Kidney tubule cell (primary cell): ENCODE measurements around the gene HCRTR1.

Source experiments
- DNase-seq: peaks from one replicate; pipeline ENCODE4 v3.0.0-alpha.2; 2018; ENCODE audit warnings: low spot score

Gene HCRTR1

DNA sequence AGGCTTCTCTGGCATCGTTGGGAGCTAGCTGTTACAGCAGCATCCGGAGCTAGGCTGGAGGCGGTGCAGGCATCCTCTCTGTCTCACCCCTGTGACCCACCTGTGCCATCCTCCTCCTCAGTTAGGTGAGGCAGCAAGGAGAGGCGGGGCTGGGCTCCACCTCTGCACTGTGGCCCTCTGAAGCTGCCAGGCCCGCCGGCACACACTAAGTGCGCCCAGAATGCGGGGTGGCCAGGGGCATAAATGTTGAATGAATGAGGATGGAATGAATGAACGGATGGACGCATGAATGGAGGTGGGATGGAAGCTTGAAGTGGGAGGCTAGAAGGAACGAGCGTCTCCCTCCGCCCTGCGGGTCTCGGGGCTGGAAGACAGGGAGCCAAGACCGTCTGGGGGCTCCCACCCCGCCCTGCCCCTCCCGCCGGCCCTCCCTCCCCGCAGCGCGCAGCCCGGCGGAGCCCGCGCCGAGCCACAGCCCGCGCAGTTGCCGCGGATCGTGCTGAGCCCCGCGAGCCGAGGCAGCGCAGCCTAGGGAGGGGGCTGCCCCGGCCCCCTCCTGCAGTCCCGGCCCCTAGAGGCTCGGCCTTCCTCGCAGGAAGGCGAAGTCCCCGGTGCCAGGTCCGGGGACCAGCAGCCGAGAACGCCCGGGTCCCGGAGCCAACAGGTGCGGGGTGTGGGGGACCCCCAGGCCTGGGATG lies at the start of gene HCRTR1:
HCRTR1 (plus strand) TSS at position 472 of the 698 bp plus-strand sequence. CDS start 1,504 bp downstream, outside the sequence.
- DNase-seq, result no peak

DNA sequence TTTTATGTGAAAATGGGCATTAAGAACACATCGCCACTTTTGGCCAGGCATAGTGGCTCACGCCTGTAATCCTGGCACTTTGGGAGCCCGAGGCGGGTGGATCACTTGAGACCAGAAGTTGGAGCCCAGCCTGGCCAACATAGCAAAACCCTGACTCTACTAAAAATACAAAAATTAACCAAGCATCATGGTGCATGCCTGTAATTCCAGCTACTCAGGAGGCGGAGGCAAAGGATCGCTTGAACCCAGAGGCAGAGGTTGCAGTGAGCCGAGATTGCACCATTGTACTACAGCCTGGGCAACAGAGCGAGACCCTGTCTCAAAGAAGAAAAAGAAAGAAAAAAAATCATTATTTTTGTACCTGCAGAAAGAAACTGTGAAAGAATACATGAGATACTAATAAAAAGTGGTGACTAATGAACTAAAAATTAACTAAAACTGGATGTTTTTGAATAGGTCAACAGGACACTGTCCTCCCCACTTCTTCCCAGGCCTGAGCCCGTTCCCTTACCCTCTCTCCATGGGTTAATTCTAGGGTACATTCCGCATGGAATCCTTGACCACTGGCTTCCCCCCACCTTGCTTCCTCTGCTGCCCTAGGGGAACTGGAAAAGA lies 49.4 kb upstream of the HCRTR1 start:
- DNase-seq, result peak; percentile 62

GRCh38 chr1:31568895-31569595 lies 48.4 kb upstream of the HCRTR1 start:
- peak; percentile 26 for DNase-seq

- DNase-seq, result no peak
Observed at GRCh38 chr1:31569596-31570173, 47.8 kb upstream of the HCRTR1 start.

- no peak for DNase-seq
Observed at GRCh38 chr1:31570228-31570627, 47.3 kb upstream of the HCRTR1 start.

DNA sequence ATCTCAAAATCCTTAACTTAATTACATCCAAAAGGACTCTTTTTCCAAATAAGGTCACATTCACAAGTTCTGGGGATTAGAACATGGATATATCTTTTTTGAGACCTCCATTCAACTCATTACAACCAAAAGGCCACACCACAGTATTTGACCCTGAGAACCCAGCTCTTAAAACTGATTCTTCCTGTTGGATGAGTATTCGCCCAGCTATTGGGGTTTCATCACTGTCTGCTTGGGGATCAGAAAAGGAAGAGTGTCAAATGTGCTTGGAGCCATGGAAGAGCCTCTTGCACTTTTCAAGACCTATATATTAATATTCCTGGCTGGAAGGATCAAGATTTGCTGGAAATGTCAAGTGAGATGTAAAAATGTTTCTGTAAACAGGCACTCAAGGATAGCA lies 46.6 kb upstream of the HCRTR1 start:
- DNase-seq, result no peak

- DNase-seq, result no peak
Observed at GRCh38 chr1:31571340-31572295, 45.9 kb upstream of the HCRTR1 start.

DNA sequence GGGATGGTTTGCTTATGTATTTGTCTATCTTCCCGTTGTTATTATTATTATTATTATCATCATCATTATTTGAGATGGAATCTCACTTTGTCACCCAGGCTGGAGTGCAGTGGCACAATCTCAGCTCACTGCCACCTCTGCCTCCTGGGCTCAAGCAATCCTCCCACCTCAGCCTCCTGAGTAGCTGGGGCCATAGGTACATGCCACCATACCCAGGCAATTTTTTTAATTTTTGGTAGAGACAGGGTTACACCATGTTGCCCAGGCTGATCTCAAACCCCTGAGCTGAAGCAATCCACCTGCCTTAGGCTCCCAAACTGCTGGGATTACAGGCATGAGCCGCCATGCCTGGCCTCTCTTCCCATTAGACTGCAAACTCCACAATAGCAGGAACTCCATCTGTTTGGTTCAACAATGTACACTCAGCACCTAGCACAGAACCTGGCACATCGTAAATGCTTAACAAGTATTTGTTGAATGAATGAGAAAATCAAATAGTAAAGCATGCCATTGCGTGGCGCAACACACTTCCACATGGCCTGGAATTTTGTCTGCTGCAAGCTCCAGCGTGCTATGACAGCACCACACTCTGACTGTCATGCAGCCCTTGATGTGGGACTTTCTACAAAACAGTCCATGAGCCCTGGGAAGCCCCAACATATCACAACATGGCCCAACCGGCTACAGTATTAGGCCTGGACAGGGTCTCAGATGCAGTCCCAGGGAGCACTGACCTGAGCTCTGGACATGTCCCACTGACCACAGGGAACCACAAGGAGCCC lies 45.0 kb upstream of the HCRTR1 start:
- no peak for DNase-seq

GRCh38 chr1:31573261-31573660 lies 44.2 kb upstream of the HCRTR1 start:
- DNase-seq, result no peak

DNA sequence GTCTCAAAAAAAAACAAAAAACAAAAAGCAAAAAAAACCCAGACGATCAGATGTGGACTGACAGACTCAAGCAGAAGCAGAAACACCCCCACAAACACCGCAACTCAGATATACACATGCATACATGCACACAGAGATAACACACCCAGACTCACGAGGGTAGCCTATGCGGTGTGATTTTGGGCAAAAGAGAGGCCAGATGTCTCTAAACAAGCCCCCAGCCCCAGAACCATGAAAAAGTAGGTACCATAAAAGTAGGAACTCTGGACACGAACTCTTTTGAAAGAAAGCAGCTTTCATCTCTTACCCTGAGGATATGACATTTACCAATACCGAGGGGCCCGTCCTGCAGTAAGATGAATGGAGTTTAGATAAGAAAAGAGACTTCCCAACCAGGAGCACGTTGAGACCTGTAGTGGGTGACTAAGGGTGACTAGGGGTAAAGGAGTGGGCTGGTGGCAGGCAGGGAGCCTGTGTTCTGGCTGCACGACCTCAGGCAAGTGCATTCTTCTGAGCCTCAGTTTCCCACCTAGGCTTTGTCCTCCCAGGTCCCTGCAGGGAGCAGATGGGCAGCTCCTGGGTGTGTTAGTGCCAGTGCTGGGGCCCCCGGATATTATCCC lies 42.6 kb upstream of the HCRTR1 start:
- DNase-seq, result peak; percentile 56

DNA sequence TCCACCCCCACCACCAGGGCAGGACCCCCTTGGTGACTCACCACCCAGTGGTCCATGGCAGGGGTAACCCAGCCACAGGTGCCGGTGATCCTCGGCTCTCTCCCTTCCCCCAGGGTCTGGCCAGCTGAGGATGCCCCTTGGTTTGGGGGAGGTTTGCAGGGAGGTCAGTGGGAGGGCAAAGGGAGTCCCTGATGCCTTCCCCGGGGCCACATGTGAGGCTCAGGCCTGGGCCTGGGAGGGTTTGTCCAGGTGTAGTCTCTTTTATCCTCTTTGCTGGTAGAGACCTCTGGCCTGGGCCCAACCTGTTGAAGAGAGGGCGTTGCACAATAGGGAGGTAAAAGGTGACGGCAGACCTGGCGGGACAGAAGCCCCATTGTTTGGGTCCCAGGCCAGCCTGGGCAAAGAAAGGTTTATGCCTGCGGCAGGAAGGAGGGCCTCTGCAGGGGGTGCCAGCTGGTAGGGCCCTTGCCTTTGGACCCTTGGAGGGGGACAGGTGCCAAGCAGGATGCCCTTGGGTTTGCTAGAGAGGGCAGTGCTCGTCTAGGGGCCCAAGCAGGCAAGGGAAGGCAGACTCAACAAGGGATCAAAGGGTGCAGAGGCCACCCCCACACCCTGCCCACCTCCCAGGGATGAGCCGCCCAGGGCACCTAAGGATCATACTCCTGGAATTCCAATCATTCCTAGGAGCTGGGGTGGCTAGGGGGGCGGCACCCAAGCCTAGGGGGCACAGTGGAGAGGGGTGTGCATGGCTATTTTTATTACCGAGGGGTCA lies 41.9 kb upstream of the HCRTR1 start:
- DNase-seq, result peak; percentile 80

DNA sequence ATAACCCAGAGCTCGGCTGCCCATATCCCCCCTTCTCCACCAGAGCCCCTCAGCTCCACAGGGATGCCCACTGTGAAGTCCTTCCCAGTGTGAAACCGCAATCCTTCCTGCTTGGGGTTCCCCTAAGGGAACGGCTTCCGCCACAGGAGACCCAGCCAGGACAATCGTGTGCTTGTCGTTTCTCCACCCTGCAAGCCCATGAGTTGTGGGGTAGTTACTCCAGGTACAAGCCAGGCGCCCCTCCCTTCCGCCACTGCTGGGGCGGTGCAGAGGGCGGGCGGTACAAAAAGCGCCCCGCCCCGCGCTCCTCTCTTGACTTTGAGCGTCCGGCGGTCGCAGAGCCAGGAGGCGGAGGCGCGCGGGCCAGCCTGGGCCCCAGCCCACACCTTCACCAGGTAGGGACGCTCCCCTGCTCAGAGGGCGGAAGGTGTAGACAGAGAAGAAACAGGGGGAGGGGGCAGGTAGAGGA lies 41.3 kb upstream of the HCRTR1 start, which contains the start of gene TINAGL1:
TINAGL1 (plus strand) TSS at position 315 of the 469 bp plus-strand sequence. CDS start 634 bp downstream, outside the sequence.
- DNase-seq, result peak; percentile 92

- DNase-seq, result peak; percentile 13
Observed at GRCh38 chr1:31576743-31577455, 40.6 kb upstream of the HCRTR1 start.

GRCh38 chr1:31577515-31578192 lies 39.8 kb upstream of the HCRTR1 start:
- peak; percentile 94 for DNase-seq

DNA sequence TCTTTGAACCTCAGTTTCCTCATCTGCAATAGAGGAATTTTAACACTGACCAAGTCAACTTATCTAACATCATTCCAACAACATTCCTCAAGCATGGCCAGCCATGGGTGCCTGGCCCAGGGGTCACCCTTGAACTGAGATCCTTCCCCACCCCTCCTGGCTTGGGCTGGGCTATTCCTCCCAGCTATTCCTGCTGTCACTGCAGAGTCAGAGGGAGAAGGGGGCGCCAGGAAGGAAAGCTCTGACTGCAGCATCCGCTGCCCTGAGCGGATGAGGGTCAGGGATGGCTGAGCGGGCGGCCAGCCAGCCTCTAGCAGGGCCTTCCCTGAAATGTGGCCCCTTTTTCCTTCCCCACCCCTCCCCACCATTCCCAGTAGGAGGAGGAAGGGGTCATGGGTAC lies 38.1 kb upstream of the HCRTR1 start:
- DNase-seq, result peak; percentile 79

GRCh38 chr1:31580513-31580870 lies 37.0 kb upstream of the HCRTR1 start:
- no peak for DNase-seq

DNA sequence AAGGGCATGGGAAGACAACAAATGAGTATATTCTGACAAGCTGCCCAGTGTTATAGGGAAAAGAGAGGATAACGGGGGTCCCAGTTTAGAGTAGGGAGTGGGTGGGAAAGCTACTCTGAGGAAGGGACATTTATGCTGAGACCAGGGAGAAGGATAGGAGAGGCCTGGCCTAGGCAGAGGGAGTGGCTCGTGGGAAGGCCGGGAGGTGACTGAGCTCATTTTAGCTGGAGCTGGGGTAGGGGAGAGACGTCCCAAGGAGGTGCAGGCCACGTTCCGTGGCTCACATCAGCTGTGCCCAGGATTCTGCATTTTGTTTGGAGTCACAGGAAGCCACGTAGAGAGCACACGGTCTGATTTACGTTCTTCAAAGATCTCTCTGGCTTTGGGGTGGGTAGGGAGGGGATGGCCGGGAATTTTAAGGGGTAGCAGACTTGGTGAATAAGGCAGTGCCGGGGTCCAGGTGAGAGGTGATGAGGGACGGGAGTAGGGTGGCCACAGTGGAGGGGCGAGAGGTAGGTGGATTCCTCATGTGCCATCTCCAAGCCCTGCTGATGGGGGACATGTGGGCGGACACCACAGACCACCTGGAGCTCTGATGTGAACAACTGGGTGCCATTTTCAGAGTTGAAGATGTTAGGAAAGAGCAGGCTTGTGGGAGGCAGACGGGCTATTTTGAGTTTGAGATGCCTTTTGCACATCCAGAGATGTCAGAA lies 36.4 kb upstream of the HCRTR1 start:
- DNase-seq, result no peak
